Adrenal gland (tissue), 5 donors: ENCODE measurements around the gene SFT2D3.

ENCODE experiments used
- CTCF ChIP-seq, 6 experiments: fragments of 450-650 bp in 4 of 6; fragments of 200-600 bp in 2 of 6; sonication (generic) in 1 of 6; IDR thresholded peaks; 1 replicate in 5 of 6; 2 replicates in 1 of 6; pipeline versions ENCODE4 v1.5.1 to v1.8.0; 2016 to 2021; ENCODE audit warnings: antibody characterized with exemption in 6 of 6, mild to moderate bottlenecking in 2 of 6, moderate library complexity in 1 of 6
- POLR2A ChIP-seq, 2 donors: fragments of 450-650 bp; IDR thresholded peaks; one replicate each; pipeline ENCODE4 v1.6.1; 2017; ENCODE audit warnings: antibody characterized with exemption in 2 of 2, mild to moderate bottlenecking in 2 of 2, moderate library complexity in 1 of 2
- donor health status: DM: no; HTN: no; CAD: no.

GRCh38 chr2:127733113-127733815, 32.0 kb downstream of the SFT2D3 start:
- TF ChIP-seq POLR2A (IDR thresholded peaks at IDR 0.05) (no peak), CTCF (IDR thresholded peaks at IDR 0.05) (no peak)
